ENCODE results near the gene OXT.

The OXT gene

GRCh38 chr20:3042625-3043024, 28.8 kb upstream of the OXT start:
- Histone ChIP-seq H3K36me3 (ENCODE audit: control insufficient read depth, insufficient read depth, low read length) (peaks cover 11% of the 10 kb centered on the region), H3K4me3 (replicated peaks; ENCODE audit: low read depth, low read length) (no peak overlapping the region), H3K27me3 (replicated peaks; ENCODE audit: control insufficient read depth, insufficient read depth, low read length) (no peaks in the 10 kb centered on the region)
- no peak for TF ChIP-seq CTCF (IDR thresholded peaks at IDR 0.05; ENCODE audit: insufficient read depth, low read length, poor library complexity, severe bottlenecking)
- DNase-seq (ENCODE audit: extremely low read depth, insufficient read length) = no peak

- TF ChIP-seq CTCF (IDR thresholded peaks at IDR 0.05; ENCODE audit: insufficient read depth, low read length, poor library complexity, severe bottlenecking) = no peak
- peaks cover 14% of the 10 kb centered on the region for H3K36me3 ChIP-seq (ENCODE audit: control insufficient read depth, insufficient read depth, low read length)
- no peaks in the 10 kb centered on the region for H3K27me3 ChIP-seq (replicated peaks; ENCODE audit: control insufficient read depth, insufficient read depth, low read length)
- H3K4me3 ChIP-seq (replicated peaks; ENCODE audit: low read depth, low read length) = no peak within 1 kb of the TSS
- no peak for DNase-seq (ENCODE audit: extremely low read depth, insufficient read length)
Measured at GRCh38 chr20:3043322-3043721, 28.1 kb upstream of the OXT start, which contains the start of gene GNRH2. GNRH2 (plus strand) TSS chr20:3043622; CDS start chr20:3044415, 793 bp downstream.

- Histone ChIP-seq H3K27me3 (replicated peaks; ENCODE audit: control insufficient read depth, insufficient read depth, low read length) (no peaks in the 10 kb centered on the region), H3K4me3 (replicated peaks; ENCODE audit: low read depth, low read length) (no peak overlapping the region), H3K36me3 (ENCODE audit: control insufficient read depth, insufficient read depth, low read length) (peaks cover 17% of the 10 kb centered on the region)
- no peak for TF ChIP-seq CTCF (IDR thresholded peaks at IDR 0.05; ENCODE audit: insufficient read depth, low read length, poor library complexity, severe bottlenecking)
- DNase-seq (ENCODE audit: extremely low read depth, insufficient read length) = no peak
Measured at GRCh38 chr20:3044336-3044965, 27.0 kb upstream of the OXT start.

- TF ChIP-seq CTCF (IDR thresholded peaks at IDR 0.05; ENCODE audit: insufficient read depth, low read length, poor library complexity, severe bottlenecking) = no peak
- DNase-seq (ENCODE audit: extremely low read depth, insufficient read length) = no peak
- Histone ChIP-seq H3K27me3 (replicated peaks; ENCODE audit: control insufficient read depth, insufficient read depth, low read length) (no peaks in the 10 kb centered on the region), H3K36me3 (ENCODE audit: control insufficient read depth, insufficient read depth, low read length) (peaks cover 11% of the 10 kb centered on the region), H3K4me3 (replicated peaks; ENCODE audit: low read depth, low read length) (peak overlapping the region; percentile 86)
Measured at GRCh38 chr20:3045042-3045815, 26.2 kb upstream of the OXT start.

GRCh38 chr20:3045816-3046676, 25.4 kb upstream of the OXT start, which contains the start of gene MRPS26:
MRPS26 (plus strand) TSS chr20:3046052; CDS start chr20:3046069, 17 bp downstream.
- peak within 1 kb of the TSS; percentile 86 for H3K4me3 ChIP-seq (replicated peaks; ENCODE audit: low read depth, low read length)
- peak; percentile 93 for DNase-seq (ENCODE audit: extremely low read depth, insufficient read length)
- H3K27me3 ChIP-seq (replicated peaks; ENCODE audit: control insufficient read depth, insufficient read depth, low read length) = no peaks in the 10 kb centered on the region
- H3K36me3 ChIP-seq (ENCODE audit: control insufficient read depth, insufficient read depth, low read length) = peaks cover 11% of the 10 kb centered on the region
- peak; percentile 22 for TF ChIP-seq CTCF (IDR thresholded peaks at IDR 0.05; ENCODE audit: insufficient read depth, low read length, poor library complexity, severe bottlenecking)
